Mesenchymal stem cell (in vitro differentiated cells and primary cell): ENCODE data around the gene NEDD8.

Source experiments
- DNase-seq: peaks from one replicate; pipeline ENCODE4 v3.0.0-alpha.2; 2013
- H2AFZ ChIP-seq: one replicate; pipeline ENCODE4 v1.6.1; 2013; ENCODE audit warnings: low read depth, mild to moderate bottlenecking, control low read depth, inconsistent platforms, low read length, moderate library complexity
- H2AK5ac ChIP-seq: 2 replicates; pipeline ENCODE4 v1.6.1; 2013; ENCODE audit warnings: low read length, moderate library complexity, mild to moderate bottlenecking, inconsistent platforms; ENCODE audit not compliant: severe bottlenecking
- H2BK120ac ChIP-seq: one replicate; pipeline ENCODE4 v1.6.1; 2013; ENCODE audit warnings: low read depth, mild to moderate bottlenecking, inconsistent platforms, low read length, moderate library complexity
- H2BK12ac ChIP-seq, 2 experiments: one replicate each; pipeline ENCODE4 v1.6.1; 2013; ENCODE audit warnings: inconsistent platforms in 2 of 2, low read length in 2 of 2, mild to moderate bottlenecking in 2 of 2, moderate library complexity in 2 of 2, control low read depth in 1 of 2
- H2BK15ac ChIP-seq: one replicate; pipeline ENCODE4 v1.6.1; 2013; ENCODE audit warnings: mild to moderate bottlenecking, low read depth, inconsistent platforms; ENCODE audit not compliant: poor library complexity, severe bottlenecking
- H2BK5ac ChIP-seq: 2 replicates; pipeline ENCODE4 v1.6.1; 2013; ENCODE audit warnings: low read depth, mild to moderate bottlenecking, low read length, control low read depth, inconsistent platforms; ENCODE audit not compliant: poor library complexity, severe bottlenecking
- H3K14ac ChIP-seq, 2 experiments: one replicate each; pipeline ENCODE4 v1.6.1; 2013; ENCODE audit warnings: inconsistent platforms in 2 of 2, low read length in 2 of 2, control low read depth in 1 of 2, mild to moderate bottlenecking in 1 of 2, moderate library complexity in 1 of 2
- H3K18ac ChIP-seq, 2 experiments: one replicate each; pipeline ENCODE4 v1.6.1; 2013; ENCODE audit warnings: inconsistent platforms in 2 of 2, low read length in 2 of 2, control low read depth in 1 of 2, low read depth in 1 of 2, mild to moderate bottlenecking in 1 of 2
- H3K23ac ChIP-seq, 2 experiments: one replicate each; pipeline ENCODE4 v1.6.1; 2013; ENCODE audit warnings: inconsistent platforms in 2 of 2, low read length in 2 of 2, mild to moderate bottlenecking in 2 of 2, moderate library complexity in 2 of 2, control low read depth in 1 of 2
- H3K27ac ChIP-seq: 2 replicates; pipeline ENCODE4 v1.5.1; 2013; ENCODE audit warnings: mild to moderate bottlenecking, moderate library complexity, low read length, control low read depth, inconsistent platforms; ENCODE audit not compliant: poor library complexity, severe bottlenecking
- H3K27me3 ChIP-seq, 2 experiments: 2 replicates each; pipeline versions ENCODE4 v1.6.1 to v1.7.0; 2013; ENCODE audit warnings: low read length in 2 of 2, mild to moderate bottlenecking in 2 of 2, moderate library complexity in 2 of 2, control low read depth in 1 of 2, inconsistent platforms in 1 of 2; ENCODE audit not compliant: control insufficient read depth in 1 of 2, insufficient read depth in 1 of 2
- H3K36me3 ChIP-seq, 2 experiments: 2 replicates each; pipeline versions ENCODE4 v1.6.1 to v1.7.0; 2013; ENCODE audit warnings: low read length in 2 of 2, control low read depth in 1 of 2, inconsistent platforms in 1 of 2, low read depth in 1 of 2, mild to moderate bottlenecking in 1 of 2; ENCODE audit not compliant: insufficient read depth in 2 of 2, control insufficient read depth in 1 of 2
- H3K4ac ChIP-seq, 2 experiments: one replicate each; pipeline ENCODE4 v1.6.1; 2013; ENCODE audit warnings: inconsistent platforms in 2 of 2, low read length in 2 of 2, mild to moderate bottlenecking in 2 of 2, moderate library complexity in 2 of 2, control low read depth in 1 of 2, low read depth in 1 of 2
- H3K4me1 ChIP-seq: 2 replicates; pipeline ENCODE4 v1.6.1; 2013; ENCODE audit warnings: low read depth, low read length, control low read depth; ENCODE audit not compliant: control insufficient read depth, insufficient read depth
- H3K4me2 ChIP-seq: 2 replicates; pipeline ENCODE4 v1.6.1; 2013; ENCODE audit warnings: low read length, mild to moderate bottlenecking, inconsistent platforms; ENCODE audit not compliant: poor library complexity, severe bottlenecking
- H3K4me3 ChIP-seq, 2 experiments: 2 replicates each; pipeline versions ENCODE4 v1.5.1 to v1.7.0; 2013; ENCODE audit warnings: low read length in 2 of 2, mild to moderate bottlenecking in 2 of 2, control low read depth in 1 of 2, low read depth in 1 of 2; ENCODE audit not compliant: insufficient read depth in 1 of 2
- H3K79me1 ChIP-seq: replicated peaks from 2 replicates; pipeline ENCODE4 v1.6.1; 2013; ENCODE audit warnings: mild to moderate bottlenecking, control low read depth, low read length, inconsistent platforms; ENCODE audit not compliant: poor library complexity, severe bottlenecking
- H3K9ac ChIP-seq: 2 replicates; pipeline ENCODE4 v1.7.0; 2013; ENCODE audit warnings: mild to moderate bottlenecking, low read length, moderate library complexity
- H3K9me3 ChIP-seq: 2 replicates; pipeline ENCODE4 v1.7.0; 2013; ENCODE audit warnings: mild to moderate bottlenecking, low read length; ENCODE audit not compliant: control insufficient read depth
- H4K8ac ChIP-seq: one replicate; pipeline ENCODE4 v1.6.1; 2013; ENCODE audit warnings: inconsistent platforms, mild to moderate bottlenecking, low read length, moderate library complexity
- H4K91ac ChIP-seq: one replicate; pipeline ENCODE4 v1.6.1; 2013; ENCODE audit warnings: mild to moderate bottlenecking, low read length, inconsistent platforms
- WGBS: methylation state at CpG from one replicate; pipeline ENCODE4 v1.1.7; 2013; ENCODE audit warnings: mixed read lengths; 5-methylcytosine and 5-hydroxymethylcytosine counted together

The NEDD8 gene

DNA sequence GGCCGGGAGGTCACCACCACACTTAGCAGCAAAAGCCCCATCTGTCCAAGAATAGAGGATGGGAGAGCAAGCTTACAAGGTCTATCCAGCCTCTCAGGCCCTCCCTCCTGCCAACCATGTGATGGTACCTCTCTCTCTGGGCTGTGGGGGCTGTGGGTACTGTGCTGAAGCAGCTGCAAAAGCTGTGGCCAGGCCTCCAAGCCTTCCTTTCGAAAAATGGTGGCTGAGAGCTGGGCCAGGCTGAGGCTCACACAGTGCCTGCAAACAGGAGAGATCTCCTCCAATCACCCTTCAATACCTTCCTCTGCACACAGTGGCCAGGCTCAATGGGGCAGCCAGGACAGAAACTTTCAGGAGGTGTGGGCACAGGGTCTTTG is 44.6 kb downstream of the NEDD8 start:
- Histone ChIP-seq H3K36me3 (peaks cover 67 to 75% of the 10 kb centered on the region in 2 experiments), H2BK15ac (no peak overlapping the region), H3K9ac (peak overlapping the region; percentile 94), H3K18ac (no peak overlapping the region), H2BK5ac (no peak overlapping the region), H3K23ac (no peak overlapping the region), H3K4ac (no peak overlapping the region), H3K4me3 (peak overlapping the region in 1 of 2 experiments; percentile 92), H3K4me2 (peak overlapping the region; percentile 1), H4K91ac (no peak overlapping the region), H3K4me1 (peaks cover 7% of the 10 kb centered on the region), H3K27ac (no peak overlapping the region), H4K8ac (no peak overlapping the region), H2BK120ac (no peak overlapping the region), H3K79me1 (peaks cover 38% of the 10 kb centered on the region), H3K14ac (no peak overlapping the region), H2AFZ (no peak overlapping the region), H3K27me3 (no peaks in the 10 kb centered on the region), H2AK5ac (no peak overlapping the region), H3K9me3 (no peaks in the 10 kb centered on the region), H2BK12ac (no peak overlapping the region)
- no peak for DNase-seq
- 100% methylated on average over 2 of the region's 2 CpGs for WGBS

DNA sequence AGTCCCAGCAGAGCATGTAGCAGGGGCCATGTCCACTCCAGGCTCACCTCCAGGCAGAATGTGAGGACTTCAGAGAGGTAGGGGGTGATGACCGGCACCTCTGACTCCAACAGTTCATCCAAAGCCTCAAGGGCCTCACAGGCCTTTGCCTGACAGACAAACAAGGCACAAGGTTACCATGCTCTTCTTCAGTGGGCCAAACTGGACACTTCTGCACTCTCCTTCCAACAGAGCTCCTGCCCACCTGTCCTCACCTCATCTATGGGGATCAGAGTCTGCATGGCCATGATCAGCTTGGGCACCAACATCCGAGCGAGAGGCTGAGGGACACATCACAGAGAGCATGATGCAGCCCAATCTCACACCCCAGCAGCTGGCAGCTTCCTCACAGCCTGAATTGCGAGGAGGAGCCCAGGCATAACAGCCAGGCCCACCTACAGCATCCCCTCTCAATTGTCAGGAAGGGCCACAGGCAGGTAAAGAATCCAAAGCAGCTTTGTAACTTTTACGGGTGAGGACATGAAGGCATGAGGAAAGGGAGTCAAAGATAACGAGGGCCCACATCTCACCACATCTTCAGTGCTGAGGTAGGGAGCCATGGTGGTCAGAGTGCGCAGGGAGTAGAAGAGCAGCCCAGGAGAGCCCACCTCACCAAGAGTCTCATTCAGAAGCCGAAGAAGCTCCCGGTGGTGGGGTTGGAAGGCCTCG is 45.2 kb downstream of the NEDD8 start:
- H3K9me3 ChIP-seq = no peaks in the 10 kb centered on the region
- no peak overlapping the region for H2BK120ac ChIP-seq
- DNase-seq = no peak
- no peak overlapping the region for H2AK5ac ChIP-seq
- H2BK15ac ChIP-seq = no peak overlapping the region
- H3K4ac ChIP-seq = no peak overlapping the region
- no peaks in the 10 kb centered on the region for H3K27me3 ChIP-seq
- H3K9ac ChIP-seq = peak overlapping the region; percentile 94
- H3K4me3 ChIP-seq = peak overlapping the region in 1 of 2 experiments; percentile 92
- no peak overlapping the region for H3K23ac ChIP-seq
- no peak overlapping the region for H2BK12ac ChIP-seq
- H3K14ac ChIP-seq = no peak overlapping the region
- H3K36me3 ChIP-seq = peaks cover 67 to 75% of the 10 kb centered on the region in 2 experiments
- H3K4me2 ChIP-seq = no peak overlapping the region
- peaks cover 7% of the 10 kb centered on the region for H3K4me1 ChIP-seq
- peaks cover 36% of the 10 kb centered on the region for H3K79me1 ChIP-seq
- H2AFZ ChIP-seq = no peak overlapping the region
- H4K8ac ChIP-seq = no peak overlapping the region
- H4K91ac ChIP-seq = no peak overlapping the region
- no peak overlapping the region for H2BK5ac ChIP-seq
- H3K27ac ChIP-seq = no peak overlapping the region
- WGBS = 100% methylated on average over 10 of the region's 10 CpGs
- H3K18ac ChIP-seq = no peak overlapping the region

DNA sequence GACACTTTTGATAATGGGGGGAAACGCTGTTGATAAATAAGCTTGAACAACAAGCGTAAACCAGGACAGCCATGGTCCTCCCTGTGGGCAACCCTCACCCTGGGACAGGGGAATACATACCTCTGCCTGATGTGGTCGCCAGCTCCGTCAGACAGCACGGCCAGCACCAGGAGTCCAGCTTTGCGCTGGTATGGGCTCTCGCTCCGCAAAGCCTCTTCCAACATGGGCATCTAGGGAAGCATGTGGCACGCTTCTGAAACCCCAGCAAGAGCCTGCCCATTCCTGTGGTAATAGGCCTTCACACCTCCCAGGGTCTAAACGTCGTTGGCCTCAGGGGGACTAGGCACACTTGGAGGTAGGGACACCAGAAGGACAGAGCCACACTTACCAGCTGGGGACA is 46.4 kb downstream of the NEDD8 start:
- over 99% methylated on average over 11 of the region's 11 CpGs for WGBS

DNA sequence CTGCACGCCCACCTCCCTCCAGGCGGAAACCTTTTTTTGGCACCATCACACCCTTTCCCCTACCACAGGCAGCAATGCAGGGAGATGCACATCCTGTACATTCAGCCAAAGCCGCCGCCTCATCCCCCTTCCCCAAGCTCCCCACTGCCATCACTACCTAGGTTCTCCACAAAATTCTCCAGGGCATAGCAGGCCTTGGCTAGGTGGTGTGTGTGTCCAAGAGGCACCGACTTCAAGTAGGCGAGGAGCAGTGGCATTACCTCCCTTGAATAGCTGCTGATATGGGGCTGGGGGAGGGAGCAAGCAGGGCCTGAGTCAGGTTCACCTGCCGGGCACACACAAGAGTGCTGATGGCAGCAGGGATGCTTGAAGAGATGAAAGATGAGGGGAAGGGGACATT is 47.1 kb downstream of the NEDD8 start:
- WGBS = 96% methylated on average over 5 of the region's 7 CpGs

More for the DNA sequence above, 46.4 kb downstream of the NEDD8 start:
- H2BK12ac ChIP-seq = no peak overlapping the region
- H3K4me3 ChIP-seq = no peak overlapping the region
- no peak for DNase-seq
- no peaks in the 10 kb centered on the region for H3K27me3 ChIP-seq
- H3K4me2 ChIP-seq = no peak overlapping the region
- no peak overlapping the region for H2AK5ac ChIP-seq
- peaks cover 75 to 78% of the 10 kb centered on the region in 2 experiments for H3K36me3 ChIP-seq
- H3K23ac ChIP-seq = no peak overlapping the region
- H3K27ac ChIP-seq = no peak overlapping the region
- no peak overlapping the region for H2BK120ac ChIP-seq
- no peak overlapping the region for H2BK5ac ChIP-seq
- H3K4ac ChIP-seq = no peak overlapping the region
- H4K91ac ChIP-seq = no peak overlapping the region
- no peak overlapping the region for H3K18ac ChIP-seq
- H4K8ac ChIP-seq = no peak overlapping the region
- no peak overlapping the region for H2AFZ ChIP-seq
- no peak overlapping the region for H3K14ac ChIP-seq
- no peaks in the 10 kb centered on the region for H3K9me3 ChIP-seq
- peaks cover 9% of the 10 kb centered on the region for H3K4me1 ChIP-seq
- peaks cover 36% of the 10 kb centered on the region for H3K79me1 ChIP-seq
- no peak overlapping the region for H2BK15ac ChIP-seq
- H3K9ac ChIP-seq = no peak overlapping the region

More for the DNA sequence above, 47.1 kb downstream of the NEDD8 start:
- H3K18ac ChIP-seq = no peak overlapping the region
- H3K27me3 ChIP-seq = no peaks in the 10 kb centered on the region
- no peak overlapping the region for H3K27ac ChIP-seq
- H2BK12ac ChIP-seq = no peak overlapping the region
- no peak overlapping the region for H4K8ac ChIP-seq
- H2BK15ac ChIP-seq = no peak overlapping the region
- H3K9ac ChIP-seq = no peak overlapping the region
- H3K14ac ChIP-seq = no peak overlapping the region
- no peak overlapping the region for H2AFZ ChIP-seq
- peaks cover 32% of the 10 kb centered on the region for H3K79me1 ChIP-seq
- peaks cover 14% of the 10 kb centered on the region for H3K4me1 ChIP-seq
- no peak overlapping the region for H2BK5ac ChIP-seq
- H3K36me3 ChIP-seq = peaks cover 75 to 78% of the 10 kb centered on the region in 2 experiments
- no peaks in the 10 kb centered on the region for H3K9me3 ChIP-seq
- no peak overlapping the region for H2AK5ac ChIP-seq
- no peak overlapping the region for H4K91ac ChIP-seq
- no peak for DNase-seq
- H3K4me3 ChIP-seq = no peak overlapping the region
- H3K4ac ChIP-seq = no peak overlapping the region
- H2BK120ac ChIP-seq = no peak overlapping the region
- H3K4me2 ChIP-seq = no peak overlapping the region
- H3K23ac ChIP-seq = no peak overlapping the region
